ENCODE results near the gene HHATL.
"Not testable (repeated sequence)": the region's sequence is repeated elsewhere in the genome, so short reads cannot be mapped to it uniquely, and the experiment has no call there.

HHATL gene

DNA sequence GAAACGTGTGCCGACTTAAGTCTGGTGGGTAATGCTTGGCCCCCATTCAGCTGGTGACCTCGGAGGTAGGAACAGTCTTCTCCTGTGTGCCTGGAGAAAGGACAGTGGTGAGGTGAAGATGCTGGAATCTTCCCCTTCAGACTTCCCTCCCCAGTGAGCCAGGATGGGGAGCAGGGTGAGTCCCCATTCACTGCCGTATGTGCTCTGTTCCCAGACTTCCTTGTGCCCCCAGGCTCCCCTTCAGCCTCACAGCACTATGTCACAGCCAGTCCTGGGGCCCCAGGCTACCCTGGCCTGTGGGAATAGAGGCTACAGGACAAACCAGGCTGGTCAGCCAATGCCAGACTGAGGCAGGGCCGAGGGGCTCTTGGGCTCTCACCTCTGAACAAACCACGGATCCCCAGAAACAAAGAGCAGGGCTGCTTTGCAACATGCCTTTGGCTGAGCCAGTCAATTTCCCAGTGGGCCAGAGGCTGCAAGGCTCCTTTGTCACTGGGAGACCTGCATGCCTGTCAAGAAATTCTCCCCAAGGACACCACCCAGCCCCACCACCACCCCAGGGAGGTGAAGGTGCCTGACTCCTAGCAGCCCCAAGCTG, 31.8 kb upstream of the HHATL start:
- in situ Hi-C loops (cut with MboI; ENCODE audit: low sequenced_read_pairs) = no loop called here

DNA sequence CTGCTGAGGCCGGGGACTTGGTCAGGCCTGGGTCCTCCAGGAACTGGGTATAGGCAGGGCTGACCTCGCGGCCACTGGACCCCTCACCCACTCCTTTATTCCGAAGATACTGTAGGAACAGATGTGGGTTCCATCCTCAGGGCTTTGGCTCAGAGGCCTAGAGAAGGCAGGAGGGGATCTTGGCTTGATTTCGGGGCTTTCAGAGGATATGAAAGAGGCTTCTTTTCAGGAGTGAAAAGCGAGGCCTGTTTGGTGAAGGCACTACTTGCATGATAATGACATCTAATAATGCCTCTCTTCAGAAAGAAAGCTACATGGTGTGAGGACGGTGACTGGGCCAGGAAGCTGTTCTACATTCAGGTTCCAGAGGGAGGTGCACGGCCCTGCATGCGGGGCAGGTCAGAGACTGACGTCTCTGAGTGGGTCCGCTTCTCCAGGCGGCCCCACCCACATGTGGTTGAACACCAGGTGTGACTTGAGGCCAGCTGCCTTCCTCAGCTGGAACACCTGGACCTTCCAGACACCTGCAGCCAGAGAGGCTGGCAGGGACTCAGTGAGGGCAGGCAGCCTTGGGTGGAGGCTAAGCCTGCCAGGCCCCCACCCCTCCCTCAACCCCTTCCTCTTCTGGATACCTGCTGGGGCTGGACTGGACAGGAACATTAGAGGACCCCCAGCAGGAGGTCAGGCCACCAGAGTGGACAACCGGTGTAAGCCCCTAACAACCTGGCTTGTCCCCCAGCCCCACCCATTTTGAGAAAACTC, 31.1 kb upstream of the HHATL start:
- in situ Hi-C loops (cut with MboI; ENCODE audit: low sequenced_read_pairs) = no loop called here

DNA sequence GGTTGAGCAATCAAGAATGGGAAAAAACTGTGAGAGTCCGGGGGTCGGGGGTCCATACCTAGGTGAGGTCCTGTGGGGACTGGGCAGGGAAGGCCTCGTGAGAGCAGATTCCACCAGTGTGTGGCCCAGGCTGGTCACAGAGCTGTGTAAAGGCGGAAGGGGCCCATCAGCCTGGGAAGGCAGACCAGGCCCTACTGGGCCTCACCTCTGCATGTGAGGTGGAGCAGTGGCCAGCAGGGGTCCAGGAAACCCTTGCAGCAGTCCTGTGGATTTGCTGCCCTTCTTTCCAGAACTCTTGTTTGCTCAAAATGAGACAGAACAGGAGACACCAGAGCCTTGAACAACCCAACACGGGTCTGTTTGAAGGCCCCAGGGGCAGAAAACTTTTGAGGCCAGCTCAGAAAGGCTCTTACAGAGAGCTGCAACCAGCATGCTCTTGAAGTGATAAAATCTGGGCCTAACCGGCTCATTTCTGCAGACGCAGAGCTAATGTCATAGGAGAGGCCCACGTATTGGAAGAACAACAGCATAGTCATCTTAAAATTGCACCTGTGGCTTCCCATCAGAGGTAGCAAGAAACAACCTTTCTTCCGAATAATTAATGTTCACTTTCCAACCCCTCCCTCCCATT, 30.3 kb upstream of the HHATL start:
- in situ Hi-C loops (cut with MboI; ENCODE audit: low sequenced_read_pairs) = no loop called here

DNA sequence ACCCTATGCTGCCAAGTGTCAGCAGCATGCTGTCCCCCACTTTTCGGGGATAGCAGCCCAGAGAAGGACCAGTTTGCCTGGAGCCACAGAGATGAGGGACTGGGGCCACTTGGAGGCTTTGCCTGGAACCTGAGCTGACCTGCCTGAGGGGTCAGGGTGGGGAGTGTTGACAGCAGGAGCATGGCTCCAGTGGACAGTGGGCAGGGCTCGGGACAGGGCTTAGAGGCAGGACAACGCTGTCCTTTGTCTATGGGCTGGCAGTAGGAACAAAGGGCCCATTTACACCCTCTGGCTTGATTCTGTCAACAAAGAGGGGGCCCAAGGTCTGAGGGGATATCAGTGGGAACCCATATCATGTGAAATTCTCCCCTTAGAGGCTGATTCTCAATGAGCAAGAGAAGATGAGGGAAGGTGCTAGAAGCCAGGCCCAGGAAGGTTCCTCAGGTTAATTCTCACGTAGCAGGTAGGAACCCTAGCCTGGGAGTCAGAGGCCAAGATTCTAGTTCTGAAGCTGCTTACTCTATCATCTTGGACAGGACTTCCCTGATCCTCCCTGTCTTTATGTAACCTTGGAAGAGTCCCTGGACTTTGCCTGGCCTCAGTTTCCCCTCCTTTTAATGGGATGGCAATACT, 29.7 kb upstream of the HHATL start:
- in situ Hi-C loops (cut with MboI; ENCODE audit: low sequenced_read_pairs) = no loop called here

DNA sequence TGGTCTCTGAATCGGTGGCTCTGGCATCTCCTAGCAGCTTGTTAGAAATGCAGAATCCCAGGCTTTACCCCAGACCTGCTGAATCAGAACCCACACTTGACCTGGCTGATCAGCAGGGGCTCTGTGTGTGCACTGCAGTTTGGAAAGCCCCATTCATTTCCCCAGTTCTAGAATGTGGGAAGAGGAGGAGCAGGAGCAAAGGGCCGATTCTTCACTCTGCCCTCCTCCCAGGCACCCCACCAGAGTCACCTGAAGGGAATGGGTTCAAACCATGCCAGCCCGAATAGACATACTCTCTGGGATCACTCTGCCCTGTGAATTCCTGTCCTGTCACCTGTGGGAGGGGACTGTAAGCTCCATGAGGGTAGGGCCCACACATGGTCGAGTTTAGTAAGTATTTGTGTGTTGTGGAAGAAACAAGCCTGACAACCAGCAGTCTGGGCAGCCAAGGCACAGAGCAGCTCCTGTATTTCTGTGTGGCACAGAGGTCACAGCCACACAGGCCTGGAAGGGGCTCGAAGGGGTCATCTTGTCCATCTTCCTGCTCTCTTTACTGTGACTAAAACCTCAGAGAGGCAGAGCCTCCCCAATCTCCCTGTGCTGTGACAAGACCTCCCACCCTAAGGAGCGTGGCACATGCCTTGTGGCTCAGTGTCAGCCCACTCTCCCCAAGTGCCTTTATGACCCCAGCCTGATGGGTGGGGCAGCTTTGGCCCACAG, 29.0 kb upstream of the HHATL start:
- in situ Hi-C loops (cut with MboI; ENCODE audit: low sequenced_read_pairs) = no loop called here

DNA sequence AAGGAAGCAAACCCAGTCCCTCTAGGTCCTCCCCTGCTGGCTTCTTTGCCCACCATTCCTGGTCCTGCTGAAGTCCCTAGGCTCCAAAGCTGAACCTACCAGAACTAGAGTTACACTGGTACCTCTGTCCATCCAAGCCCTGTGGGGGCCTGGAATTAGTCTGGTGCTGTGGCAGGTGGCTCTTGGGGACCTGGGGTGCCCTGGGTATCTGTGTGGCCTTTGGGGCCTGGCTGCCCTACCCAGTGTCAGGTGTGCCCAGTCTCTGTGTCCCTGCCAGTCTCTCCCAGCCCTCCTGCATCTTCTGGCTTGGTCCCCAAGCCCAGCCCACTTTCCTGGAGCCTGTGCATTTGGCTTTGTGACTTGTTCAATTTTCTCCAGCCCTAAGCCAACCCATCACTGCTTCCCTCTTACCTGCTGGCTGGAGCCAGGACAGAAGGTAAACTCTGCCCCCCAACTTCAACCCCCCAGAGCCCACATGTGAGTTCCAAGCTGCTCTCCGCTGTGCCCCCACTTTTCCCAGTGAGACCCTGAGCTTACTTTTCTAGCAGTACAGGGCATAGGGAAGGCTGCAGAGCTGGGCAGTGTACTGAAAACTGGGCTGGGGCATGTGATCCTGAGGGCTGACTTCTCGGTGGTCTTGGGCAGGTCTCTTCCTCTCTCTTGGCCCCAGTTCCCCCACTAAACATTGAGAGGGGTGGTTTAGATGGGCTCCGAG, 28.3 kb upstream of the HHATL start:
- in situ Hi-C loops (cut with MboI; ENCODE audit: low sequenced_read_pairs) = no loop called here

DNA sequence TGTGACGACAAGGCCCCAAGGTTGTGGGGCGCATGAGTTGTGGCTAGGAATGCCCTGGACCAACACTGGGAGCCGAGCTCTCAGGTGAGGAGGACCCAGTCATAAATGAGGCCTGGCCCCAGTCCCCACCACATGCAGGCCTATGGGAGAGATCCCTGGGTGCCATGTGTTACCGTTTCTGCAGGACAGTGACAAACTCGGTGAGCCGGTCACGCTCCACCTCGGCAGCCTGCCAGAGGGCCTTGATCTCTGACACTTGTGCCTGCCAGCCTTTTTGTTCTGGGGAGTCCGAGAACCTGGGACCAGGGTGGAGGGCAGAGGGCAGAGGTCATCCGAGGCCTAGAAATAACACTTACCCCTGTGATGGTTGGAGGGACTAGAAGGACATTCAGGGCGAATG, 27.7 kb upstream of the HHATL start:
- in situ Hi-C loops (cut with MboI; ENCODE audit: low sequenced_read_pairs) = no loop called here

DNA sequence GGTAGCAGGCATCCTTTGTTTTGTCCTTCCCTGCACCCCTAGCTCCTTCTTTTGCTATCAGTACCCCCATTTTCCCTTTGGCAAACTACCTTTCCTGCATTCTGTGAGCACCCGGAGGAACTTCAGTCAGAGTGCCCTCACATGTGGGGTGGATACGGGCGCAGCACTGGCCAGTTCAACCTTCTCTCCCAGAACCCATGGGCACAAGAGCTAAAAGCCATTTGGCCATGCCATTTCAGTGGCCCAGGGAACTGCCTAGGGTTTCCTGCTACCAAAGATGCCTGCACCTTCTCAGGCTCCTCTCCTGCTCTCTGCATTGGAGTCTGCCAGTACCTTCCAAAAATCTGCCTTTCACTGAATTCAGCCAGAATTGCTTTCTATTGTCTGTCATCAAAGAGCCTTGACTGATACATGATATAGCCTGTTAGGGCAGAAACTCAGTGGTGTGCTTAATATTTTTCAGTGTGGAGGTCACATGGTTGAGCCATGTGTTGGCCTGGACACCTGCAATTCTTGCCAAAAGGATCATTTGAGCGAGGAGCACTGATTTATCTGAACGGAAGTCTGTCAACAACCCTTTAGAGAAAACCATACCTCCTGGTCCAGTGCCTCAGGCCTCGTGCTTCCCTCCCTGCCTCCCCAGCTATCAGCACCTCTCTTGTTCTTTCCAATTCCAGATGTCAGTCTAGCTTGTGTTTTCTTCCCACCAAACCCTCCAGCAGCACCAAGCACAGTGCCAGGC, 27.0 kb upstream of the HHATL start:
- in situ Hi-C loops (cut with MboI; ENCODE audit: low sequenced_read_pairs) = no loop called here

DNA sequence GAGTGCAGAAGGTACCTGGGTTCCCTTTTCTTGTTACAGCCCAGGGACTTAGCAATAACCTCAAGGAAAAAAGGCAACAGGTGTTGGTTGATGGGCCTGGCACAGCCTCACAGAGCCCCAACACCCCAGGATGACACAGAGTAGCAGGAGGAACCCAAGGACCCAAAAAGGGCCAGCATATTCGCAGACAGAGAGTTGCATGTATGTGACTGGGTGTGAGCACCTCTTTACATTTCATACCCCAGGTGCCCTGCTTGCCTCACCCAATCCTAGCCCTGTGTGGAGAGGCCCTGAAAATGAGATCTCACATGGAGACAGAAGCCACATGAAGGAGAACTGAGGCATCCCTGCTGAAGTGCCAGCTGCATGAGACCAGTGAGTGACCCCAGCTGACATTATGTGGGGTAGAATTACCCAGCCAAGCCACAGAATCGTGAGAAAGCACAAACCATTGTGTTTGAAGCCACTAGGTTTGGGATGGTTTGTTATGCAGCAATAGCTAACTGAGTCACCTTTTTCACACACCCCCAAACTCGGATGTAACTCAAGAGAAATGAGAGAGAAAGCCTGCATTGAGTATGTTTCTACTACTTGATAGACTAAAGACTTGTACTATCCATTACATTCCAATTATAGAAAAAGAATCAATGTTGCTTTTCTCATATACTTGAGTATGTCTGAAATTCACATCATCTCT, 26.2 kb upstream of the HHATL start:
- in situ Hi-C loops (cut with MboI; ENCODE audit: low sequenced_read_pairs) = no loop called here

DNA sequence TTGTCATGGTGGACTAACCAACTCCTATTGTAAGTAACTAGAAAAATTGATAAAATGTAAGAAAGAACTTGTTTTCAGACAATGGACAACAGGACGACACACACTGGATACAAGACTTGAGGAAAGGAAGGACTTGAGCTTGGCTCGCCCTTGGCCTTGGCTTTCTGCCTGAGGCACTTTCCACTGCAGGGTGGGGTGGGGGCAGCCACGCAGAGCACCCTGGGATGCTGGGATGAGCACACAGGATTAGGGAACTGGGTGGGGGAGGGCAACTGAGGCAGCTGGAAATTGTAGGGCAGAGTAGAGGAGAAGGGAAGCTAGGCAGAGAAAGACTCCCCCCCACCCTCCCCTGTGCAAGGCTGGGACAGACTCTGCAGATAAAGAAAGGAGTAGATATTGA, 25.5 kb upstream of the HHATL start:
- in situ Hi-C loops (cut with MboI; ENCODE audit: low sequenced_read_pairs) = no loop called here

DNA sequence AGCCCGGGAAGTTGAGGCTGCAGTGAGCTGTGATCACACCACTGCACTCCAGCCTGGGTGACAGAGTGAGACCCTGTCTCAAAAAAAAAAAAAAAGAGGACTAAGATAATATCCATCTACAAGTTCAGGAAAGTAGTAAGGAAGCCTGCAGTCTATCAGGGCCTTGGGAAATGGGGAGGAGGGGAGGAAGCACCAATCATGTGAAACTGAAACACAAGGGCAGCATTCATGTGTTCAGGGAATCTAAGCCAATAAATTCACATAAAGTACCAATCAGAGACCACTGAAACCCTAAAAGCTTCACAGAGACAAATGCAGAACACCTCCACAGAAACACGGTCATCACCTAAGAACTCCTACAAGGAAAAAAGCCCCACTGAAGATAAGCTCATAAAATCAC, 22.9 kb upstream of the HHATL start:
- in situ Hi-C loops (cut with MboI; ENCODE audit: low sequenced_read_pairs) = no loop called here

DNA sequence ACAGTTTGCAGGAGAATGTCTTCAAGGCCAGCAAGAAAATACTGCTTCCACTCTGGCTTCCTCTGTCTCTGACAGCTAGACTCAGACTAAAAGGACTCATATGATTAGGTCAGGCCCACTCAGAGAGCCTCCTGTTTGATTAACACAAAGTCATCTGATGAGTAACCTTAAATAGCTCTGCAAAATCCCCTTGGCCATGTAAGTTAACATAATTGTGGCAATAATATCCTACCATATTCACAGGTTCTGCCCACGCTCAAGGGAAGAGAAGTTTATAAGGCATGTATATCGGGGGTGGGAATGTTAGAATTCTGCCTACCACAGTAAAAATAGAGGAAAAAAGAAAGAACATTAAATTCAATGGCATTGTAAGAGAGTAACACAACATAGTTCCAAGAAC, 20.6 kb upstream of the HHATL start:
- in situ Hi-C loops (cut with MboI; ENCODE audit: low sequenced_read_pairs) = no loop called here

DNA sequence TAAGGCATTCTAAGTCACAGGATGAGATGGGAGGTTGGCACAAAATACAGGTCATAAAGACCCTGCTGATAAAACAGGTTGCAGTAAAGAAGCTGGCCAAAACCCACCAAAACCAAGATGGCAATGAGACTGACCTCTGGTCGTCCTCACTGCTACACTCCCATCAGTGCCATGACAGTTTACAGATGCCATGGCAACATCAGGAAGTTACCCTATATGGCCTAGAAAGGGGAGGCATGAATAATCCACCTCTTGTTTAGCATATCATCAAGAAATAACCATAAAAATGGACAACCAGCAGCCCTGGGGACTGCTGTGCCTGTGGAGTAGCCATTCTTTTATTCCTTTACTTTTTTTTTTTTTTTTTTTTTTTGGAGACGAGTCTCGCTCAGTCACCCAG, 19.8 kb upstream of the HHATL start:
- in situ Hi-C loops (cut with MboI; ENCODE audit: low sequenced_read_pairs) = not testable (repeated sequence)

DNA sequence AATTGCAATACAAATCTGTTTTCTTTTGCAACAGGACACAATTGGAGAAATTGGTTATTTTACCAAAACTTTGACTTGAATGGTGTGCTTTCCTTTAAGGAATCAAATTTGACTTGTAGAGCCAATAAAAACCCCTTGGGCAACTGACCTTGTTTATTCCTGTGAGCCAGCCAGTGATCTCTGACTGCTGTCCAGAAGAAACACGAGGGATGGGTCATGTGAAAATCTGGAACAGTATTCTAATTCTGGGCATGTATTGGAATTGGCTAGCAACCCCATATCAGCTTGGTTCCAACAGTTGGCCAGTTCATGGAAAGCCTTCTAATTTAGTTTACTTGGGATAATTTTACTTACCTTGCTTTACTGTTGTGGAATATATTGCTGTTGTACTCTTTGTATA, 19.1 kb upstream of the HHATL start:
- in situ Hi-C loops (cut with MboI; ENCODE audit: low sequenced_read_pairs) = no loop called here

DNA sequence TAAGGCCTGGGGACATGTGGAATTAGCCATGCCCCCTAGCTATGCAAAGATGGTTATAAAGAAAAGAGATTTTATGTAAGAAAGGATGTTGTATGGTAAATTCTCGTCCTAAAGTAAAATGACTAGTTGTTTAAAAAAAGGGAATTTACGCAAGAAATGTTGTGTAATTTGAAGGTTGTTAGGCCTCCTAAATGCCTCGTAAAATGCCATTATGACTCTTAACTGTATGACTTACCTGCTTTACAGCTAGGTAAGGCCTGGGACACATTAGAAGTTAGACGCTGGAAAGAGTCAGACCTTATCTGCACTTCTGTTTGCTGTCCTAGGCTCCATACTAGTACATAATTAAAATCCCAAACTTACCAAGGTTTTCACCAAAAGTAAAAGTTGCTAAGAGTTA, 17.5 kb upstream of the HHATL start:
- in situ Hi-C loops (cut with MboI; ENCODE audit: low sequenced_read_pairs) = no loop called here

DNA sequence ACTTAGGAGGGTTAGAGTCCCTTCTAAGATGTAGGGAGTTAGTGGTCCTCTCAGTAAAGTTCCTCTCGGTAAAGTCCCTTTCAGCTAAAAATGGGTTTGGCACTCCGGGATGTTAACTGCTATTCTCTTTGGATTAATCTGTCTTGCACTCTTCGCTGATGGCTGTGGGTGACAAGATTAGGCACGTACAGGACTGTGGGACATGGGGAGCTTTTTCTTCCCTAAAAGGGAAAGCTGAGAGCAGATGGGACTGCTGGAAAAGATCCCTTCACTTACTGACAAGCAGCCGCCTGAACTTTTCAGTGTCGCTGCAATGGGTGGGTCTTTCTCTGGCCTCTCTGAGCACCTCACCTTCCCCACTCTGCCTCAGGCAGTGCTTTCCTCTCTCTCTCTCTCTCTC, 16.4 kb upstream of the HHATL start:
- in situ Hi-C loops (cut with MboI; ENCODE audit: low sequenced_read_pairs) = no loop called here

DNA sequence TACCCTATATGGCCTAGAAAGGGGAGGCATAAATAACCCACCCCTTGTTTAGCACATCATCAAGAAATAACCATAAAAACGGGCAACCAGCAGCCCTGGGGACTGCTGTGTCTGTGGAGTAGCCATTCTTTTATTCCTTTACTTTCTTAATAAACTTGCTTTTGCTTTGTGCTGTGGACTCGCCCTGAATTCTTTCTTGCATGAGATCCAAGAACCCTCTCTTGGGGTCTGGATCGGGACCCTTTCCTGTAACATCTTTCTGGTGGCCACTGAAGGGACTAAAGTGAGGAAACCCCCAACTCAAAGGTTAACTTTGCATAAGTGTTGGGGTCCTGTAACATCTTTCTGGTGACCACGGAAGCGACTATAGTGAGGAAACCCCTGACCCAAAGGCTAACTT, 15.7 kb upstream of the HHATL start:
- in situ Hi-C loops (cut with MboI; ENCODE audit: low sequenced_read_pairs) = no loop called here

DNA sequence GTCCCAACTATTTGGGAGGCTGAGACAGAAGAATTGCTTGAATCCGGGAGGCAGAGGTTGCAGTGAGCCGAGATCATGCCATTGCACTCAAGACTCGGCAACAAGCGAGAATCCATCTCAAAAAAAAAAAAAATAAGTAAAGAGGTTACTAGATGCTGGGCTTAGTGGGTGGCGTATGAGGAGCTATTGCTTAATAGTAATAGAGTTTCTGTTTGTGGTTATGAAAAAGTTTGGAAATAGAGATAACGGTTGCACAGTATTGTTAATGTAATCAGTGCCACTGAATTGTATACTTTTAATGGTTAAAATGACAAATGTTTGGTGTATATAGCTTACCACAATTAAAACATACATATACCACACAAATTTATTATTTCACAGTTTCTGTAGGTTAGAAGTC, 14.7 kb upstream of the HHATL start:
- in situ Hi-C loops (cut with MboI; ENCODE audit: low sequenced_read_pairs) = no loop called here

DNA sequence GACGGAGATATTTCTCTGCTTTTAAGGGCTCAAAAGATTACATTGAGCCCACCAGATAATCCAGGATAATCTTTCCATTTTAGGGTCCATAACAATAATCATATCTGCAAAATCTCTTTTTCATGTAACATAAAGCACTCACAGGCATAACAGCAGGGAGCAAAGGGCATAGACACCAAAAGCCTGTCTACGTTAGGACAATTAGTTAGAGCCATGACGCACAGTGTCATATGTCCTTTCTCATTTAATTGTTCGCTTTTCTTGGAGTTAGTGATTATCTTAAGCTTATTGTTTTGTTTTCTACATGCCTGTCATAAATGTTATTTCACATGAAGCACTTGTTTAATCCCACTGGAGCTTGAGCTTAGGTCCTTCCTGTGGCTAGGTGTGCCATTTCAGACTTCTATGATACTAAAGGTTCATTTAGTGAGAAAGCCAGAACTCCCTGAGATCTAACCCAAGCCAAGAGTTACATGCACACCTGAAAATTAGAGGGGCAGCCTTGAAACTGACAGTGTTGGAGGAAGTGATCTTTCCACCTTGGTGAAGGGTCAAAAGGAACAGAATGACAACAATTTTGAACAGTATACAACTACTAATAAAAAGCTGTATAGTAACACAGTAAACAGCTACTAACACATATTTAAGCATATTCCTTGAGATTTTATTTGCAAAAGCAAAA, 11.7 kb upstream of the HHATL start:
- in situ Hi-C loops (cut with MboI; ENCODE audit: low sequenced_read_pairs) = no loop called here
